CD4-positive, alpha-beta T cell treated with Interleukin-6 for 4 hours (primary cell): ENCODE data around the gene ROMO1.
"Not testable (repeated sequence)": the region's sequence is repeated elsewhere in the genome, so short reads cannot be mapped to it uniquely, and the experiment has no call there.

Experiments
- DNase-seq: peaks from one replicate; pipeline ENCODE4 v3.0.0-alpha.2; 2020; ENCODE audit warnings: mixed read lengths

The ROMO1 gene

GRCh38 chr20:35713120-35713519, 13.9 kb downstream of the ROMO1 start:
- not testable (repeated sequence) for DNase-seq

- no peak for DNase-seq
Observed at GRCh38 chr20:35714127-35714526, 14.9 kb downstream of the ROMO1 start.

GRCh38 chr20:35715652-35716051, 16.4 kb downstream of the ROMO1 start:
- DNase-seq: no peak

GRCh38 chr20:35716330-35716729, 17.1 kb downstream of the ROMO1 start:
- no peak for DNase-seq

GRCh38 chr20:35718321-35718720, 19.1 kb downstream of the ROMO1 start:
- DNase-seq: not testable (repeated sequence)

- no peak for DNase-seq
Observed at GRCh38 chr20:35718972-35719635, 19.9 kb downstream of the ROMO1 start.

- no peak for DNase-seq
Observed at GRCh38 chr20:35719717-35720116, 20.5 kb downstream of the ROMO1 start.

- no peak for DNase-seq
Observed at GRCh38 chr20:35720165-35721123, 21.2 kb downstream of the ROMO1 start.

DNA sequence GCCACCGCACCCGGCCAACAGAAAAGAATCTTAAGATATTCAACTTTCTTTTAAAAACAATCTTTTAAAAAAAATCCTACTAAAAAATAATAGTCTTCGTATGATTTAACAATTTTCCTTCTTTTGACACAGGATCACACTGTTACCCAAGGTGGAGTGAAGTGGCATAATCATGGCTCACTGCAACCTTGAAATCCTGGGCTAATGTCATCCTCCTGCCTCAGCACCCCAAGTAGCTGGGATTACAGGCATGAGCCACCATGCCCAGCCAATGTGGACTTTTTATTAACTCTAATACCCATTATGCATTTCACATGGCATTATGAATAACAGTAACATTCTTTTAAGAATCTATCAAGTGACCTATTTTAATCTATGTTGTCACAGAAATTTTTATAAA, 22.0 kb downstream of the ROMO1 start:
- DNase-seq: no peak

DNA sequence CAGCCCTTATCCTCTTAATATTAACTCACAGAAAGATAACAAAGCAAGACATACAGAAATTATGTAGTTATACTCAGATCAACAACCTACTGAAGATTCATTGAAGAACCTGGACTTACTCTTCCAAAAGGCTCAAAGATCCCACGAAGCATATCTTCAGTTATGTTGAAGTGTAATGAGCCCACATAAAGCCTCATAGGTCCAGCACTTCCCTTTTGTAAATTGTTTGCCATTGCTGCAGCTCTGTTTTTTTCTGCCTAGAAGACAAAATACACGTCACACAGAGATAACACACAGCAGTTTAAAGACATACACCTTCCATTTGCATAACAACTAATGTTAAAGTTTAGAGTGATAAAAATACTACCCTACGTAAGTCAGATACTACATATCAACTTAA, 22.4 kb downstream of the ROMO1 start:
- no peak for DNase-seq

GRCh38 chr20:35723275-35723639, 24.1 kb downstream of the ROMO1 start:
- not testable (repeated sequence) for DNase-seq

- DNase-seq: not testable (repeated sequence)
Observed at GRCh38 chr20:35723652-35724320, 24.6 kb downstream of the ROMO1 start.

GRCh38 chr20:35724321-35725230, 25.4 kb downstream of the ROMO1 start:
- DNase-seq: no peak

- DNase-seq: no peak
Observed at GRCh38 chr20:35726842-35727711, 27.9 kb downstream of the ROMO1 start.

DNA sequence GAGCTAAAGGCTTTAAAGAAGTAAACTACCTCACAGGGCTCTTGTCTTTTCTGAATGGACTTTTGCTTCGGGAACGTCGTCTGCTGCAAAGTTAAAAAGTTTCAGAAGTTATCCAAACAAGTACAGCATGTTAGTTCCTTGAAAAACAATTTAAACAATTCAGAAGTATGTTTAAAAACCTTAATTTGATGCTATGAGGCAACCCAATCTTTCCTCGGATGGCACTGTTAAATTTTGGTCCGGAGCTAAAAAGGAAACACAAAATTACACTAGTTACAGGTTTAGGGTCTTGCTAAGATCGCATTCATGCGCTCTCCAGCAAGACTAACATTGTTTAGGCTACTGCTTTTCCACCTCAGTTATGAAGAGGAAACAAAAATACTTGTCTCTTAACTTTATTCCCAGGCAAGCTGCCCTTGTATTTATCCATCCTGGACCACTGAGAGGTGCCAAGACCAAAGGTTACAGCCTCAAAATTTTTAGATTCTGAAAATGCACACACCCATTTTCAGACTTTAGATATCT, 30.1 kb downstream of the ROMO1 start:
- DNase-seq: no peak

- DNase-seq: no peak
Observed at GRCh38 chr20:35729836-35730582, 30.8 kb downstream of the ROMO1 start.

DNA sequence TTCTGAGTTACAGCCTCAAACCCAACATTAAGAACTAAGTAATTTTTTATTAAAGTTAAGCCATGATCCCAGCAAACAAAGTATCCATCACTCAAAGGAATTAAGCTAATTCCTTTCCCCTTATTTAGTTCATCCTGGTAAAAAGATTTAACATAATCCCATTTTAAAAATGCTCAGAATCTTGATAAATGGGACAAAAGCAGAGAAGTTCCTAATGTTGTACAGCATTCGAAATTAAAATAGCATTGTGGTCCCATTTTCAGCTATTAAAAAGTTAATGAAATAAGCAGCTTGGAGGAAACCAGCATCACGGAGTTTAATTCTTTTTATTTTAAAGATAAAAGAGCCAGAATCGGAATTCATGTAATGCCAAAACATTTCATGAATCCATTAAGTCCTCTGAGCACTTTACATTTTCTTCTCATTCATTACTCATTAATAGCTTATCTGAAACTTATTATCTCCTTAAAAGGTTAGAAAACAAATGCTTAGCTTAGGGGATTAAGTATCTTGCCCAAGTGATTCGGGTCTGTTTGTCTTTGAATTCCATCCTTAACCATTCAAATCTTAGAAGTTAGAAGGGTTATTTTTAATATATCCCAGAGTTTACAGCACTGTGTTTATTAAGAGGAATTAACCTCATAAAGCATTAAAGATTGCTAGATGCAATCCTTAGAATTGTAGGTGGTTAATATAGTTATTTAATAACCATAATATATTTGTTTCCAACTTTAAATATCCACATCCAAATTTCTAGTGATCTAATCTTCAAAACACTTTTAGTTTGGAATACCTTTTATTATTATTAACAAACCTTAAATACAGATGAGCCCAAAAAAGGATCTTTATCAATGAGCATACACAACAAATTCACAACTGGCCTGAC, 31.6 kb downstream of the ROMO1 start:
- no peak for DNase-seq

GRCh38 chr20:35731469-35731788, 32.2 kb downstream of the ROMO1 start:
- DNase-seq: no peak

DNA sequence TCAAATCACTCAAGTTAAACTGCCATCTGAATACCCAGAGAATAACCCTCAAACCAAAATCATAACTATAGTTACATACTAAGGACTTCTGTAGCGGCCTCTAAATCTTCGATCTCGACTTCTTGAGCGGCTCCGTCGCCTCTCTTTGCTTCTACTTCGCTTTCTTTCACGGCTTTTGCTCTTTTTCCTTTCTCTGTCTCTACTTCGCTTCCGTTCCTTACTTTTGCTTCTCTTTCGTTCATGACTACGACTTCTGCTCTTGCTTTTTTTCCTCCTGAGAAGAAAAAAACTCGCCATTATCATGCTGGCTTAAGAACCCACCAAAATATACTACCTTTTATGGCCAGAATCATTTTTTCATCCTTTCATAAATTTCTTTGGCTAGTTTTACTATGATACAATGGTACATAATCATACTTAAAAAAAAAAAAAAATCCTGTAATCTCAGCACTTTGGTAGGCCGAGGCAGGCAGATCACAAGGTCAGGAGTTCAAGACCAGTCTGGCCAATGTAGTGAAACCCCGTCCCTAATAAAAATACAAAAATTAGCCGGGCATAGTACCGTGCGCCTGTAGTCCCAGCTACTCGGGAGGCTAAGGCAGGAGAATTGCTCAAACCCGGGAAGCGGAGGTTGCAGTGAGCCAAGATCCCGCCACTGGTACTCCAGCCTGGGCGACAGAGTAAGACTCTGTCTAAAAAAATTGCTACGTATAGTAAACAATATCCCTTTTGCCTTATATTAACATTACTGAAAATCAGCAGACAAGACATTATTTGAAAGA, 32.8 kb downstream of the ROMO1 start:
- DNase-seq: no peak
